GM21447 (cell line): Measurements from ENCODE around the gene FXN.
"Not testable (repeated sequence)": the region's sequence is repeated elsewhere in the genome, so short reads cannot be mapped to it uniquely, and the experiment has no call there.

ENCODE experiments used
- ATAC-seq: cut with Tn5 transposase; IDR thresholded peaks from one replicate; pipeline ENCODE4 v1.9.1; 2021; ENCODE audit not compliant: unreplicated experiment

FXN gene

GRCh38 chr9:69065660-69066059, 30.1 kb downstream of the FXN start:
- ATAC-seq, result no peak

GRCh38 chr9:69066955-69067354, 31.4 kb downstream of the FXN start:
- no peak for ATAC-seq

- ATAC-seq, result no peak
These were observed 34.6 kb downstream of the FXN start for GRCh38 chr9:69070201-69070600.

GRCh38 chr9:69071059-69071458, 35.5 kb downstream of the FXN start:
- no peak for ATAC-seq

GRCh38 chr9:69073103-69073502, 37.6 kb downstream of the FXN start:
- no peak for ATAC-seq

GRCh38 chr9:69074801-69075200, 39.2 kb downstream of the FXN start:
- no peak for ATAC-seq

- no peak for ATAC-seq
These were observed 41.0 kb downstream of the FXN start for GRCh38 chr9:69076550-69076949.

- no peak for ATAC-seq
These were observed 42.5 kb downstream of the FXN start for GRCh38 chr9:69078069-69078468.

- no peak for ATAC-seq
These were observed 43.0 kb downstream of the FXN start for GRCh38 chr9:69078581-69078980.

- ATAC-seq, result no peak
These were observed 43.6 kb downstream of the FXN start for GRCh38 chr9:69079186-69079585.

- ATAC-seq, result no peak
These were observed 45.7 kb downstream of the FXN start for GRCh38 chr9:69081261-69081660.

- no peak for ATAC-seq
These were observed 47.8 kb downstream of the FXN start for GRCh38 chr9:69083321-69083720.

- ATAC-seq, result no peak
These were observed 50.2 kb downstream of the FXN start for GRCh38 chr9:69085569-69086283.

- no peak for ATAC-seq
These were observed 50.8 kb downstream of the FXN start for GRCh38 chr9:69086312-69086711.

- no peak for ATAC-seq
These were observed 51.2 kb downstream of the FXN start for GRCh38 chr9:69086769-69087168.

- no peak for ATAC-seq
These were observed 53.5 kb downstream of the FXN start for GRCh38 chr9:69089082-69089481.

GRCh38 chr9:69089491-69089890, 53.9 kb downstream of the FXN start:
- no peak for ATAC-seq

- ATAC-seq, result no peak
These were observed 54.7 kb downstream of the FXN start for GRCh38 chr9:69090140-69090750.

- ATAC-seq, result no peak
These were observed 55.4 kb downstream of the FXN start for GRCh38 chr9:69090946-69091345.

GRCh38 chr9:69093471-69094103, 58.0 kb downstream of the FXN start:
- ATAC-seq, result peak; percentile 86

- ATAC-seq, result not testable (repeated sequence)
These were observed 59.0 kb downstream of the FXN start for GRCh38 chr9:69094361-69095135.

GRCh38 chr9:69097064-69097463, 61.5 kb downstream of the FXN start:
- no peak for ATAC-seq
